IMR-90 (cell line): ENCODE results near the gene IL11RA. TPM values are rescaled to one million over a fixed set of nuclear protein-coding genes. Genes with fewer than 3 reads are reported as not detected.

Source experiments
- ATAC-seq: fragments of 200-7000 bp; cut with Tn5 transposase; 2 replicates; pipeline ENCODE4 v1.9.1; 2020; ENCODE audit warnings: low read depth, mild to moderate bottlenecking, moderate library complexity
- BruUV-seq: library from RNA; stranded (reverse); fragments of 400-500 nt; replicated peaks from 2 replicates; lab custom pipeline; 2021; lab: Mats Ljungman, UMichigan
- CTCF ChIA-PET: fragments of 300-600 bp; formaldehyde crosslinking; extraction: SDS; loops from one replicate; lab custom pipeline; 2021; ENCODE audit warnings: antibody characterized with exemption; lab: Yijun Ruan, JAX
- POLR2A ChIA-PET: fragments of 300-600 bp; sonication (Branson Sonifier 250); formaldehyde crosslinking; loops from one replicate; lab custom pipeline; 2022; ENCODE audit warnings: antibody characterized with exemption; ENCODE audit not compliant: unreplicated experiment; lab: Charles Lee
- DNase-seq: peaks from one replicate; pipeline ENCODE4 v3.0.0; 2013
- H2AFZ ChIP-seq: replicated peaks from 2 replicates; pipeline ENCODE3; 2013; ENCODE audit warnings: low read length, mild to moderate bottlenecking; ENCODE audit not compliant: poor library complexity
- H2AK5ac ChIP-seq: 2 replicates; pipeline ENCODE4 v1.6.1; 2013; ENCODE audit warnings: low read depth, low read length, inconsistent platforms
- H2AK9ac ChIP-seq: replicated peaks from 2 replicates; pipeline ENCODE3; 2013; ENCODE audit warnings: mild to moderate bottlenecking, low read depth, low read length, moderate library complexity; ENCODE audit not compliant: poor library complexity
- H2BK120ac ChIP-seq: 2 replicates; pipeline ENCODE4 v1.6.1; 2013; ENCODE audit warnings: low read depth, low read length, inconsistent platforms
- H2BK15ac ChIP-seq: 3 replicates; pipeline ENCODE4 v1.6.1; 2013; ENCODE audit warnings: low read depth, low read length, inconsistent platforms
- H2BK20ac ChIP-seq: 2 replicates; pipeline ENCODE4 v1.6.1; 2013; ENCODE audit warnings: low read depth, mild to moderate bottlenecking, inconsistent platforms, low read length, moderate library complexity
- H2BK5ac ChIP-seq: 2 replicates; pipeline ENCODE4 v1.6.1; 2013; ENCODE audit warnings: mild to moderate bottlenecking, low read depth, low read length, inconsistent platforms; ENCODE audit not compliant: poor library complexity, severe bottlenecking
- H3K14ac ChIP-seq: replicated peaks from 2 replicates; pipeline ENCODE4 v1.6.1; 2013; ENCODE audit warnings: low read depth, low read length, inconsistent platforms
- H3K18ac ChIP-seq: 2 replicates; pipeline ENCODE4 v1.6.1; 2013; ENCODE audit warnings: low read depth, low read length, control low read depth
- H3K23ac ChIP-seq: 2 replicates; pipeline ENCODE4 v1.6.1; 2013; ENCODE audit warnings: low read depth, low read length, inconsistent platforms
- H3K27ac ChIP-seq: 2 replicates; pipeline ENCODE4 v1.5.1; 2013; ENCODE audit warnings: mild to moderate bottlenecking, control low read depth, low read length; ENCODE audit not compliant: insufficient read depth
- H3K27me3 ChIP-seq: 2 replicates; pipeline ENCODE4 v1.6.1; 2013; ENCODE audit warnings: low read length; ENCODE audit not compliant: control insufficient read depth, insufficient read depth
- H3K36me3 ChIP-seq: 2 replicates; pipeline ENCODE4 v1.6.1; 2013; ENCODE audit warnings: low read length, mixed read lengths; ENCODE audit not compliant: control insufficient read depth, insufficient read depth
- H3K4ac ChIP-seq: 2 replicates; pipeline ENCODE4 v1.6.1; 2013; ENCODE audit warnings: low read depth, low read length, inconsistent platforms
- H3K4me1 ChIP-seq: 2 replicates; pipeline ENCODE4 v1.6.1; 2013; ENCODE audit warnings: low read length, mixed read lengths; ENCODE audit not compliant: control insufficient read depth, insufficient read depth
- H3K4me2 ChIP-seq: 2 replicates; pipeline ENCODE4 v1.6.1; 2013; ENCODE audit warnings: low read depth, mild to moderate bottlenecking, control low read depth, low read length, moderate library complexity
- H3K4me3 ChIP-seq: 2 replicates; pipeline ENCODE4 v1.5.1; 2013; ENCODE audit warnings: low read depth, mild to moderate bottlenecking, control low read depth, low read length, moderate library complexity; ENCODE audit not compliant: insufficient read depth
- H3K56ac ChIP-seq: 2 replicates; pipeline ENCODE4 v1.6.1; 2013; ENCODE audit warnings: low read length, inconsistent platforms; ENCODE audit not compliant: insufficient read depth; ENCODE audit errors: extremely low read depth
- H3K79me1 ChIP-seq, 2 experiments: 2 replicates each; pipeline ENCODE4 v1.6.1; 2013; ENCODE audit warnings: low read length in 2 of 2, inconsistent platforms in 1 of 2, low read depth in 1 of 2
- H3K9ac ChIP-seq: 2 replicates; pipeline ENCODE4 v1.6.1; 2013; ENCODE audit warnings: low read depth, low read length, control low read depth
- H3K9me1 ChIP-seq: 2 replicates; pipeline ENCODE4 v1.6.1; 2013; ENCODE audit warnings: low read length, inconsistent platforms; ENCODE audit not compliant: insufficient read depth
- H3K9me3 ChIP-seq: 2 replicates; pipeline ENCODE4 v1.6.1; 2013; ENCODE audit warnings: low read length; ENCODE audit not compliant: control insufficient read depth, insufficient read depth
- H4K20me1 ChIP-seq: 2 replicates; pipeline ENCODE4 v1.6.1; 2013; ENCODE audit warnings: low read length, inconsistent platforms; ENCODE audit not compliant: insufficient read depth
- H4K5ac ChIP-seq: 2 replicates; pipeline ENCODE4 v1.6.1; 2013; ENCODE audit warnings: mild to moderate bottlenecking, low read depth, low read length, control low read depth
- H4K8ac ChIP-seq, 2 experiments: 2 replicates each; pipeline ENCODE4 v1.6.1; 2013; ENCODE audit warnings: low read depth in 2 of 2, low read length in 2 of 2, control low read depth in 1 of 2, inconsistent platforms in 1 of 2
- H4K91ac ChIP-seq: 2 replicates; pipeline ENCODE4 v1.6.1; 2013; ENCODE audit warnings: low read depth, low read length, inconsistent platforms; ENCODE audit not compliant: insufficient read depth
- BHLHE40 ChIP-seq: fragments of 150-350 bp; IDR thresholded peaks from 2 replicates; pipeline ENCODE4 v1.6.1; 2016; ENCODE audit warnings: mild to moderate bottlenecking, low read depth, low read length
- CEBPB ChIP-seq: IDR thresholded peaks from 2 replicates; pipeline ENCODE4 v1.6.1; 2012; ENCODE audit warnings: low read depth, low read length, improper control_type of control experiment
- CHD1 ChIP-seq: IDR thresholded peaks from 2 replicates; pipeline ENCODE4 v1.6.1; 2012; ENCODE audit warnings: low read depth, low read length, improper control_type of control experiment
- FOS ChIP-seq: fragments of 150-350 bp; IDR thresholded peaks from 2 replicates; pipeline ENCODE4 v1.6.1; 2016; ENCODE audit warnings: low read depth, low read length
- MAFK ChIP-seq: IDR thresholded peaks from 2 replicates; pipeline ENCODE4 v1.6.1; 2012; ENCODE audit warnings: low read depth, low read length, improper control_type of control experiment
- MAZ ChIP-seq: IDR thresholded peaks from 2 replicates; pipeline ENCODE4 v1.6.1; 2012; ENCODE audit warnings: low read depth, mild to moderate bottlenecking, low read length, improper control_type of control experiment, moderate library complexity, borderline replicate concordance
- MXI1 ChIP-seq: IDR thresholded peaks from 2 replicates; pipeline ENCODE4 v1.6.1; 2012; ENCODE audit warnings: low read depth, mild to moderate bottlenecking, low read length, moderate library complexity, borderline replicate concordance
- NFE2L2 ChIP-seq: fragments of 150-350 bp; IDR thresholded peaks from 2 replicates; pipeline ENCODE4 v1.6.1; 2016; ENCODE audit warnings: low read depth, mild to moderate bottlenecking, low read length
- POLR2A ChIP-seq: IDR thresholded peaks from 2 replicates; pipeline ENCODE4 v1.6.1; 2012; ENCODE audit warnings: mild to moderate bottlenecking, low read depth, low read length
- RAD21 ChIP-seq: IDR thresholded peaks from 2 replicates; pipeline ENCODE4 v1.6.1; 2012; ENCODE audit warnings: low read length, improper control_type of control experiment
- RCOR1 ChIP-seq: IDR thresholded peaks from 2 replicates; pipeline ENCODE4 v1.6.1; 2012; ENCODE audit warnings: mild to moderate bottlenecking, low read length, improper control_type of control experiment; ENCODE audit not compliant: insufficient replicate concordance
- RFX5 ChIP-seq: IDR thresholded peaks from 2 replicates; pipeline ENCODE4 v1.8.0; 2012; ENCODE audit warnings: low read depth, mild to moderate bottlenecking, low read length, moderate library complexity
- SMC3 ChIP-seq: fragments of 150-350 bp; IDR thresholded peaks from 2 replicates; pipeline ENCODE4 v1.6.1; 2016; ENCODE audit warnings: low read depth, mild to moderate bottlenecking, antibody characterized with exemption, low read length, moderate library complexity
- dilution Hi-C: fragments of 300-500 bp; cut with HindIII; formaldehyde crosslinking; loops from one replicate; pipeline ENCODE4 v1.14.3; 2018; ENCODE audit warnings: low sequenced_read_pairs; ENCODE audit not compliant: unreplicated experiment
- in situ Hi-C: fragments of 300-500 bp; cut with MboI; formaldehyde crosslinking; loops from 3 replicates; pipeline ENCODE4 v1.14.3; 2019; ENCODE audit warnings: low sequenced_read_pairs, inconsistent platforms, mixed read lengths
- intact Hi-C: fragments of 100-400 bp; cut with micrococcal nuclease; formaldehyde crosslinking; loops from 2 replicates; pipeline ENCODE4 v1.10.0; 2022
- polyA plus RNA-seq, 3 experiments: library from polyadenylated mRNA; depleted of rRNA; stranded (reverse); fragments of >200 nt; gene quantifications; 2 replicates each; pipeline ENCODE4 v1.2.3, GENCODE V29; 2012; ENCODE audit warnings: low replicate concordance in 1 of 3
- total RNA-seq: library from RNA; depleted of rRNA; stranded (reverse); fragments of >200 nt; gene quantifications from 2 replicates; pipeline ENCODE4 v1.2.3, GENCODE V29; 2012
- TF ChIP-seq, protein P1 (sequence below): fragments of 150-350 bp; IDR thresholded peaks from 2 replicates; pipeline ENCODE4 v1.6.1; 2017; ENCODE audit warnings: mild to moderate bottlenecking, antibody characterized with exemption, low read length, low read depth
- TF ChIP-seq, protein P2 (sequence below): fragments of 150-350 bp; IDR thresholded peaks from 2 replicates; pipeline ENCODE4 v1.6.1; 2016; ENCODE audit warnings: low read depth, mild to moderate bottlenecking, low read length, moderate library complexity, borderline replicate concordance
- TF ChIP-seq, protein P3 (sequence below): conservative IDR thresholded peaks from 2 replicates; pipeline ENCODE4 v1.5.1; 2012; ENCODE audit warnings: mild to moderate bottlenecking, low read depth, low read length, improper control_type of control experiment

Gene IL11RA
- total and polyA plus RNA-seq, 2 of the 4 experiments (the other 2 are of a cell fraction) = 8.2 to 15.9 TPM

DNA sequence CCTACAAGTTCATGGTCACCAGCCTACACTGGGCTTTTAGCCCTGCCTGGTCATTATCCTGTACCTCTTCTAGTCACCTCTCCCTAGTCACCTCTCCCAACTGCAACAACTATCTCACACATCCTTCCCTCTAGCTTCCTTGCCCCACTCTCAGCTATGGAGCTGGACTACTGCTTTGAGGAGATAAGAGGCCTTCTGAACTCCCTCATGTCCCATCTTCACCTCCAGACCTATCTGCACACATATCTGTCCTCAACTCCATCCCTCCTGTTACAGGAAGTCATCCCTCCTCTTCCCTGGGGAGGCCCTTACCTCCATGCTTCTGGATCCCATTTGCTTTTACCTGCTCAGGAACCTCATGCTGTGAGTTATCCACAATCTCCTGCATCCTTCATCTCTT, 45.8 kb upstream of the IL11RA start:
- no TSS peak for BruUV-seq
- TF ChIP-seq RCOR1 = no peak
- TF ChIP-seq FOS = no peak
- TF ChIP-seq MAZ = no peak
- no peak for TF ChIP-seq RAD21
- TF ChIP-seq MAFK = no peak
- no peak for TF ChIP-seq CEBPB
- TF ChIP-seq, protein P1, sequence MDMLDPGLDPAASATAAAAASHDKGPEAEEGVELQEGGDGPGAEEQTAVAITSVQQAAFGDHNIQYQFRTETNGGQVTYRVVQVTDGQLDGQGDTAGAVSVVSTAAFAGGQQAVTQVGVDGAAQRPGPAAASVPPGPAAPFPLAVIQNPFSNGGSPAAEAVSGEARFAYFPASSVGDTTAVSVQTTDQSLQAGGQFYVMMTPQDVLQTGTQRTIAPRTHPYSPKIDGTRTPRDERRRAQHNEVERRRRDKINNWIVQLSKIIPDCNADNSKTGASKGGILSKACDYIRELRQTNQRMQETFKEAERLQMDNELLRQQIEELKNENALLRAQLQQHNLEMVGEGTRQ = no peak
- TF ChIP-seq MXI1 = no peak
- no peak for TF ChIP-seq NFE2L2
- TF ChIP-seq, protein P2, sequence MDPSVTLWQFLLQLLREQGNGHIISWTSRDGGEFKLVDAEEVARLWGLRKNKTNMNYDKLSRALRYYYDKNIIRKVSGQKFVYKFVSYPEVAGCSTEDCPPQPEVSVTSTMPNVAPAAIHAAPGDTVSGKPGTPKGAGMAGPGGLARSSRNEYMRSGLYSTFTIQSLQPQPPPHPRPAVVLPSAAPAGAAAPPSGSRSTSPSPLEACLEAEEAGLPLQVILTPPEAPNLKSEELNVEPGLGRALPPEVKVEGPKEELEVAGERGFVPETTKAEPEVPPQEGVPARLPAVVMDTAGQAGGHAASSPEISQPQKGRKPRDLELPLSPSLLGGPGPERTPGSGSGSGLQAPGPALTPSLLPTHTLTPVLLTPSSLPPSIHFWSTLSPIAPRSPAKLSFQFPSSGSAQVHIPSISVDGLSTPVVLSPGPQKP = no peak
- TF ChIP-seq CHD1 = no peak
- no peak for TF ChIP-seq RFX5
- TF ChIP-seq BHLHE40 = no peak
- no peak for TF ChIP-seq POLR2A
- no peak for TF ChIP-seq SMC3
- TF ChIP-seq, protein P3, sequence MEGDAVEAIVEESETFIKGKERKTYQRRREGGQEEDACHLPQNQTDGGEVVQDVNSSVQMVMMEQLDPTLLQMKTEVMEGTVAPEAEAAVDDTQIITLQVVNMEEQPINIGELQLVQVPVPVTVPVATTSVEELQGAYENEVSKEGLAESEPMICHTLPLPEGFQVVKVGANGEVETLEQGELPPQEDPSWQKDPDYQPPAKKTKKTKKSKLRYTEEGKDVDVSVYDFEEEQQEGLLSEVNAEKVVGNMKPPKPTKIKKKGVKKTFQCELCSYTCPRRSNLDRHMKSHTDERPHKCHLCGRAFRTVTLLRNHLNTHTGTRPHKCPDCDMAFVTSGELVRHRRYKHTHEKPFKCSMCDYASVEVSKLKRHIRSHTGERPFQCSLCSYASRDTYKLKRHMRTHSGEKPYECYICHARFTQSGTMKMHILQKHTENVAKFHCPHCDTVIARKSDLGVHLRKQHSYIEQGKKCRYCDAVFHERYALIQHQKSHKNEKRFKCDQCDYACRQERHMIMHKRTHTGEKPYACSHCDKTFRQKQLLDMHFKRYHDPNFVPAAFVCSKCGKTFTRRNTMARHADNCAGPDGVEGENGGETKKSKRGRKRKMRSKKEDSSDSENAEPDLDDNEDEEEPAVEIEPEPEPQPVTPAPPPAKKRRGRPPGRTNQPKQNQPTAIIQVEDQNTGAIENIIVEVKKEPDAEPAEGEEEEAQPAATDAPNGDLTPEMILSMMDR = no peak

More for the DNA sequence above, 45.8 kb upstream of the IL11RA start:
- Histone ChIP-seq H4K20me1 (peaks cover 5% of the 10 kb centered on the region; the same call in 1 of the 2 replicates), H2AFZ (no peak overlapping the region), H3K27ac (no peak overlapping the region), H3K18ac (no peak overlapping the region), H2AK5ac (no peak overlapping the region), H3K4ac (no peak overlapping the region), H3K14ac (no peak overlapping the region), H3K23ac (no peak overlapping the region), H3K4me2 (no peak overlapping the region), H3K79me1 (peaks cover 2 to 9% of the 10 kb centered on the region in 2 experiments; a peak in 3 of 4 replicates), H2BK120ac (no peak overlapping the region), H2BK20ac (no peak overlapping the region), H2AK9ac (no peak overlapping the region), H4K5ac (no peak overlapping the region), H3K9ac (no peak overlapping the region), H4K8ac (no peak overlapping the region), H3K56ac (no peak overlapping the region), H3K4me1 (peaks cover 3% of the 10 kb centered on the region; the same call in 1 of the 2 replicates), H2BK15ac (no peak overlapping the region), H2BK5ac (no peak overlapping the region), H4K91ac (no peak overlapping the region), H3K9me1 (peaks cover 10% of the 10 kb centered on the region), H3K4me3 (no peak overlapping the region), H3K27me3 (peaks cover 31% of the 10 kb centered on the region), H3K36me3 (peaks cover 3% of the 10 kb centered on the region; the same call in 1 of the 2 replicates), H3K9me3 (no peaks in the 10 kb centered on the region)
- in situ Hi-C loops (loop anchor here (10.0 kb wide), 1 partner anchor 171 kb away; no protein-coding TSS in a partner anchor), intact Hi-C loops (no loop called here), dilution Hi-C loops (no loop called here)
- CTCF ChIA-PET = no interaction called here
- POLR2A ChIA-PET = no interaction called here
- ATAC-seq (no peak), DNase-seq (no peak)
